IMR-90 (cell line): ENCODE measurements around the gene ALAS1. TPM values are rescaled to one million over a fixed set of nuclear protein-coding genes. Genes with fewer than 3 reads are reported as not detected.

Source experiments
- ATAC-seq: fragments of 200-7000 bp; cut with Tn5 transposase; 2 replicates; pipeline ENCODE4 v1.9.1; 2020; ENCODE audit warnings: low read depth, mild to moderate bottlenecking, moderate library complexity
- BruUV-seq: library from RNA; stranded (reverse); fragments of 400-500 nt; replicated peaks from 2 replicates; lab custom pipeline; 2021; lab: Mats Ljungman, UMichigan
- CTCF ChIA-PET: fragments of 300-600 bp; formaldehyde crosslinking; extraction: SDS; loops from one replicate; lab custom pipeline; 2021; ENCODE audit warnings: antibody characterized with exemption; lab: Yijun Ruan, JAX
- POLR2A ChIA-PET: fragments of 300-600 bp; sonication (Branson Sonifier 250); formaldehyde crosslinking; loops from one replicate; lab custom pipeline; 2022; ENCODE audit warnings: antibody characterized with exemption; ENCODE audit not compliant: unreplicated experiment; lab: Charles Lee
- DNase-seq: peaks from one replicate; pipeline ENCODE4 v3.0.0; 2013
- H2AFZ ChIP-seq: replicated peaks from 2 replicates; pipeline ENCODE3; 2013; ENCODE audit warnings: low read length, mild to moderate bottlenecking; ENCODE audit not compliant: poor library complexity
- H2AK5ac ChIP-seq: 2 replicates; pipeline ENCODE4 v1.6.1; 2013; ENCODE audit warnings: low read depth, low read length, inconsistent platforms
- H2AK9ac ChIP-seq: replicated peaks from 2 replicates; pipeline ENCODE3; 2013; ENCODE audit warnings: mild to moderate bottlenecking, low read depth, low read length, moderate library complexity; ENCODE audit not compliant: poor library complexity
- H2BK120ac ChIP-seq: 2 replicates; pipeline ENCODE4 v1.6.1; 2013; ENCODE audit warnings: low read depth, low read length, inconsistent platforms
- H2BK15ac ChIP-seq: 3 replicates; pipeline ENCODE4 v1.6.1; 2013; ENCODE audit warnings: low read depth, low read length, inconsistent platforms
- H2BK20ac ChIP-seq: 2 replicates; pipeline ENCODE4 v1.6.1; 2013; ENCODE audit warnings: low read depth, mild to moderate bottlenecking, inconsistent platforms, low read length, moderate library complexity
- H2BK5ac ChIP-seq: 2 replicates; pipeline ENCODE4 v1.6.1; 2013; ENCODE audit warnings: mild to moderate bottlenecking, low read depth, low read length, inconsistent platforms; ENCODE audit not compliant: poor library complexity, severe bottlenecking
- H3K14ac ChIP-seq: replicated peaks from 2 replicates; pipeline ENCODE4 v1.6.1; 2013; ENCODE audit warnings: low read depth, low read length, inconsistent platforms
- H3K18ac ChIP-seq: 2 replicates; pipeline ENCODE4 v1.6.1; 2013; ENCODE audit warnings: low read depth, low read length, control low read depth
- H3K23ac ChIP-seq: 2 replicates; pipeline ENCODE4 v1.6.1; 2013; ENCODE audit warnings: low read depth, low read length, inconsistent platforms
- H3K27ac ChIP-seq: 2 replicates; pipeline ENCODE4 v1.5.1; 2013; ENCODE audit warnings: mild to moderate bottlenecking, control low read depth, low read length; ENCODE audit not compliant: insufficient read depth
- H3K27me3 ChIP-seq: 2 replicates; pipeline ENCODE4 v1.6.1; 2013; ENCODE audit warnings: low read length; ENCODE audit not compliant: control insufficient read depth, insufficient read depth
- H3K36me3 ChIP-seq: 2 replicates; pipeline ENCODE4 v1.6.1; 2013; ENCODE audit warnings: low read length, mixed read lengths; ENCODE audit not compliant: control insufficient read depth, insufficient read depth
- H3K4ac ChIP-seq: 2 replicates; pipeline ENCODE4 v1.6.1; 2013; ENCODE audit warnings: low read depth, low read length, inconsistent platforms
- H3K4me1 ChIP-seq: 2 replicates; pipeline ENCODE4 v1.6.1; 2013; ENCODE audit warnings: low read length, mixed read lengths; ENCODE audit not compliant: control insufficient read depth, insufficient read depth
- H3K4me2 ChIP-seq: 2 replicates; pipeline ENCODE4 v1.6.1; 2013; ENCODE audit warnings: low read depth, mild to moderate bottlenecking, control low read depth, low read length, moderate library complexity
- H3K4me3 ChIP-seq: 2 replicates; pipeline ENCODE4 v1.5.1; 2013; ENCODE audit warnings: low read depth, mild to moderate bottlenecking, control low read depth, low read length, moderate library complexity; ENCODE audit not compliant: insufficient read depth
- H3K56ac ChIP-seq: 2 replicates; pipeline ENCODE4 v1.6.1; 2013; ENCODE audit warnings: low read length, inconsistent platforms; ENCODE audit not compliant: insufficient read depth; ENCODE audit errors: extremely low read depth
- H3K79me1 ChIP-seq, 2 experiments: 2 replicates each; pipeline ENCODE4 v1.6.1; 2013; ENCODE audit warnings: low read length in 2 of 2, inconsistent platforms in 1 of 2, low read depth in 1 of 2
- H3K9ac ChIP-seq: 2 replicates; pipeline ENCODE4 v1.6.1; 2013; ENCODE audit warnings: low read depth, low read length, control low read depth
- H3K9me1 ChIP-seq: 2 replicates; pipeline ENCODE4 v1.6.1; 2013; ENCODE audit warnings: low read length, inconsistent platforms; ENCODE audit not compliant: insufficient read depth
- H3K9me3 ChIP-seq: 2 replicates; pipeline ENCODE4 v1.6.1; 2013; ENCODE audit warnings: low read length; ENCODE audit not compliant: control insufficient read depth, insufficient read depth
- H4K20me1 ChIP-seq: 2 replicates; pipeline ENCODE4 v1.6.1; 2013; ENCODE audit warnings: low read length, inconsistent platforms; ENCODE audit not compliant: insufficient read depth
- H4K5ac ChIP-seq: 2 replicates; pipeline ENCODE4 v1.6.1; 2013; ENCODE audit warnings: mild to moderate bottlenecking, low read depth, low read length, control low read depth
- H4K8ac ChIP-seq, 2 experiments: 2 replicates each; pipeline ENCODE4 v1.6.1; 2013; ENCODE audit warnings: low read depth in 2 of 2, low read length in 2 of 2, control low read depth in 1 of 2, inconsistent platforms in 1 of 2
- H4K91ac ChIP-seq: 2 replicates; pipeline ENCODE4 v1.6.1; 2013; ENCODE audit warnings: low read depth, low read length, inconsistent platforms; ENCODE audit not compliant: insufficient read depth
- BHLHE40 ChIP-seq: fragments of 150-350 bp; IDR thresholded peaks from 2 replicates; pipeline ENCODE4 v1.6.1; 2016; ENCODE audit warnings: mild to moderate bottlenecking, low read depth, low read length
- CEBPB ChIP-seq: IDR thresholded peaks from 2 replicates; pipeline ENCODE4 v1.6.1; 2012; ENCODE audit warnings: low read depth, low read length, improper control_type of control experiment
- CHD1 ChIP-seq: IDR thresholded peaks from 2 replicates; pipeline ENCODE4 v1.6.1; 2012; ENCODE audit warnings: low read depth, low read length, improper control_type of control experiment
- CTCF ChIP-seq: conservative IDR thresholded peaks from 2 replicates; pipeline ENCODE4 v1.5.1; 2012; ENCODE audit warnings: mild to moderate bottlenecking, low read depth, low read length, improper control_type of control experiment
- ELK1 ChIP-seq: fragments of 150-350 bp; IDR thresholded peaks from 2 replicates; pipeline ENCODE4 v1.6.1; 2016; ENCODE audit warnings: low read depth, mild to moderate bottlenecking, low read length, moderate library complexity, borderline replicate concordance
- FOS ChIP-seq: fragments of 150-350 bp; IDR thresholded peaks from 2 replicates; pipeline ENCODE4 v1.6.1; 2016; ENCODE audit warnings: low read depth, low read length
- MAFK ChIP-seq: IDR thresholded peaks from 2 replicates; pipeline ENCODE4 v1.6.1; 2012; ENCODE audit warnings: low read depth, low read length, improper control_type of control experiment
- MXI1 ChIP-seq: IDR thresholded peaks from 2 replicates; pipeline ENCODE4 v1.6.1; 2012; ENCODE audit warnings: low read depth, mild to moderate bottlenecking, low read length, moderate library complexity, borderline replicate concordance
- NFE2L2 ChIP-seq: fragments of 150-350 bp; IDR thresholded peaks from 2 replicates; pipeline ENCODE4 v1.6.1; 2016; ENCODE audit warnings: low read depth, mild to moderate bottlenecking, low read length
- RAD21 ChIP-seq: IDR thresholded peaks from 2 replicates; pipeline ENCODE4 v1.6.1; 2012; ENCODE audit warnings: low read length, improper control_type of control experiment
- RCOR1 ChIP-seq: IDR thresholded peaks from 2 replicates; pipeline ENCODE4 v1.6.1; 2012; ENCODE audit warnings: mild to moderate bottlenecking, low read length, improper control_type of control experiment; ENCODE audit not compliant: insufficient replicate concordance
- RFX5 ChIP-seq: IDR thresholded peaks from 2 replicates; pipeline ENCODE4 v1.8.0; 2012; ENCODE audit warnings: low read depth, mild to moderate bottlenecking, low read length, moderate library complexity
- USF2 ChIP-seq: fragments of 150-350 bp; IDR thresholded peaks from 2 replicates; pipeline ENCODE4 v1.6.1; 2017; ENCODE audit warnings: mild to moderate bottlenecking, antibody characterized with exemption, low read length, low read depth
- WGBS, 2 experiments: methylation state at CpG; one replicate each; pipeline versions ENCODE4 v1.1.5 to v1.1.7; 2013; ENCODE audit warnings: missing lambda C conversion rate in 2 of 2; ENCODE audit not compliant: insufficient read length in 1 of 2; ENCODE audit errors: extremely low coverage in 2 of 2; 5-methylcytosine and 5-hydroxymethylcytosine counted together
- dilution Hi-C: fragments of 300-500 bp; cut with HindIII; formaldehyde crosslinking; loops from one replicate; pipeline ENCODE4 v1.14.3; 2018; ENCODE audit warnings: low sequenced_read_pairs; ENCODE audit not compliant: unreplicated experiment
- in situ Hi-C: fragments of 300-500 bp; cut with MboI; formaldehyde crosslinking; loops from 3 replicates; pipeline ENCODE4 v1.14.3; 2019; ENCODE audit warnings: low sequenced_read_pairs, inconsistent platforms, mixed read lengths
- intact Hi-C: fragments of 100-400 bp; cut with micrococcal nuclease; formaldehyde crosslinking; loops from 2 replicates; pipeline ENCODE4 v1.10.0; 2022
- polyA plus RNA-seq, 3 experiments: library from polyadenylated mRNA; depleted of rRNA; stranded (reverse); fragments of >200 nt; gene quantifications; 2 replicates each; pipeline ENCODE4 v1.2.3, GENCODE V29; 2012; ENCODE audit warnings: low replicate concordance in 1 of 3
- total RNA-seq: library from RNA; depleted of rRNA; stranded (reverse); fragments of >200 nt; gene quantifications from 2 replicates; pipeline ENCODE4 v1.2.3, GENCODE V29; 2012

The ALAS1 gene
- total and polyA plus RNA-seq, 2 of the 4 experiments (the other 2 are of a cell fraction) = 32.8 to 47.2 TPM

GRCh38 chr3:52153389-52154096, 44.4 kb upstream of the ALAS1 start:
- Histone ChIP-seq H3K79me1 (peaks cover 25 to 35% of the 10 kb centered on the region in 2 experiments), H3K4ac (peak overlapping the region; percentile 45), H3K56ac (peak overlapping the region; percentile 67; the same call in 1 of the 2 replicates), H3K36me3 (no peaks in the 10 kb centered on the region; the same call in 1 of the 2 replicates), H3K23ac (peak overlapping the region; percentile 63; the same call in 1 of the 2 replicates), H3K9me3 (no peaks in the 10 kb centered on the region), H2AFZ (peak overlapping the region; percentile 95), H3K27me3 (no peaks in the 10 kb centered on the region), H2AK9ac (peak overlapping the region; percentile 53), H3K4me3 (peak overlapping the region; percentile 74), H3K4me1 (peaks cover 5% of the 10 kb centered on the region), H4K8ac (peak overlapping the region in 1 of 2 experiments; percentile 50; a peak in 1 of 4 replicates), H2BK5ac (no peak overlapping the region), H4K91ac (peak overlapping the region; percentile 31; the same call in 1 of the 2 replicates), H4K20me1 (no peaks in the 10 kb centered on the region), H3K18ac (no peak overlapping the region), H3K4me2 (peak overlapping the region; percentile 70), H3K9ac (peak overlapping the region; percentile 30; the same call in 1 of the 2 replicates), H2BK120ac (no peak overlapping the region), H2BK15ac (no peak overlapping the region), H2AK5ac (no peak overlapping the region; the same call in 1 of the 2 replicates), H4K5ac (no peak overlapping the region), H3K9me1 (peaks cover 7% of the 10 kb centered on the region; the same call in 1 of the 2 replicates), H2BK20ac (no peak overlapping the region), H3K14ac (peak overlapping the region; percentile 52; the same call in 1 of the 2 replicates), H3K27ac (peak overlapping the region; percentile 47; the same call in 1 of the 2 replicates)
- in situ Hi-C loops (loop anchor here (25.0 kb wide), 1 partner anchor 1816 kb away; the partner anchor contains the start of genes RASSF1, TUSC2 and ZMYND10), dilution Hi-C loops (no loop called here), intact Hi-C loops (loop anchor here (5.0 kb wide), 1 partner anchor 44 kb away; the partner anchor contains the start of gene ALAS1)
- no TSS peak for BruUV-seq
- WGBS, 2 experiments = 0% methylated on average over 2 of the region's 18 CpGs; no CpG with 5 or more reads in 1 of the 2 experiments
- CTCF ChIA-PET = interaction anchor here (2.1 kb wide), 1 partner anchor 17 kb away, joined by 4 read pairs; no protein-coding TSS in a partner anchor
- ATAC-seq = peak; percentile 24
- POLR2A ChIA-PET = no interaction called here
- peak; percentile 11 for DNase-seq
- TF ChIP-seq CEBPB (no peak), MAFK (no peak), ELK1 (no peak), RFX5 (no peak), RAD21 (no peak), BHLHE40 (no peak), RCOR1 (no peak), USF2 (no peak), FOS (no peak), MXI1 (no peak), CTCF (no peak), NFE2L2 (no peak), CHD1 (no peak)
